Transverse colon (tissue), 4 donors: ENCODE results near the gene CUL2. TPM values are rescaled to one million over a fixed set of nuclear protein-coding genes. Genes with fewer than 3 reads are reported as not detected.

Experiments
- DNase-seq: peaks from one replicate; pipeline ENCODE4 v3.0.0-alpha.2; 2019
- H3K27ac ChIP-seq, 4 donors: fragments of 200-600 bp; sonication (generic); 2 replicates each; pipeline ENCODE4 v1.5.1; 2016 to 2018; ENCODE audit warnings: inconsistent platforms in 4 of 4
- H3K27me3 ChIP-seq: fragments of 200-600 bp; sonication (generic); 2 replicates; pipeline ENCODE4 v1.5.1; 2017; ENCODE audit warnings: inconsistent platforms
- H3K36me3 ChIP-seq, 4 donors: fragments of 200-600 bp; sonication (generic); 2 replicates each; pipeline ENCODE4 v1.5.1; 2017 to 2019; ENCODE audit warnings: inconsistent platforms in 4 of 4
- H3K4me1 ChIP-seq, 4 donors: fragments of 200-600 bp; sonication (generic); 2 replicates each; pipeline ENCODE4 v1.5.1; 2017 to 2020; ENCODE audit warnings: inconsistent platforms in 4 of 4
- H3K4me3 ChIP-seq, 4 donors: fragments of 200-600 bp; sonication (generic); 1 replicate in 1 of 4; 2 replicates in 3 of 4; pipeline versions ENCODE4 v1.5.1 to v1.6.1; 2017 to 2019; ENCODE audit warnings: inconsistent platforms in 4 of 4
- H3K9me3 ChIP-seq, 2 donors: fragments of 200-600 bp; sonication (generic); 2 replicates each; pipeline ENCODE4 v1.5.1; 2017 to 2019; ENCODE audit warnings: inconsistent platforms in 2 of 2
- CTCF ChIP-seq, 5 experiments: fragments of 200-600 bp in 3 of 5; fragments of 450-650 bp in 2 of 5; sonication (generic) in 3 of 5; IDR thresholded peaks; 1 replicate in 2 of 5; 2 replicates in 3 of 5; pipeline ENCODE4 v1.5.1; 2016 to 2017; ENCODE audit warnings: antibody characterized with exemption in 5 of 5, inconsistent platforms in 3 of 5, mild to moderate bottlenecking in 2 of 5, moderate library complexity in 1 of 5
- EP300 ChIP-seq: sonication (generic); formaldehyde crosslinking; IDR thresholded peaks from one replicate; pipeline ENCODE4 v1.6.1; 2017; ENCODE audit warnings: antibody characterized with exemption, low read depth
- POLR2A ChIP-seq: fragments of 450-650 bp; IDR thresholded peaks from one replicate; pipeline ENCODE4 v1.6.1; 2016; ENCODE audit warnings: antibody characterized with exemption, mild to moderate bottlenecking, moderate library complexity
- POLR2AphosphoS5 ChIP-seq, 3 donors: sonication (generic); formaldehyde crosslinking; IDR thresholded peaks; one replicate each; pipeline ENCODE4 v1.6.1; 2016; ENCODE audit warnings: antibody characterized with exemption in 3 of 3
- WGBS, 2 donors: methylation state at CpG; one replicate each; pipeline ENCODE4 v1.1.5; 2018; ENCODE audit warnings: low coverage in 1 of 2; 5-methylcytosine and 5-hydroxymethylcytosine counted together
- in situ Hi-C, 4 donors: fragments of 200-750 bp; cut with MboI; loops; one replicate each; pipeline versions ENCODE4 v1.15.0 to v1.15.1; 2017; ENCODE audit warnings: low sequenced_read_pairs in 3 of 4, low pct_ligation_motif_present in 1 of 4, low pct_unique_long_range_greater_than_20kb in 1 of 4
- intact Hi-C: fragments of 100-400 bp; cut with DNase I; formaldehyde crosslinking; loops from one replicate; pipeline ENCODE4 v1.15.1; 2023; ENCODE audit warnings: low total_unique reads
- total RNA-seq, 4 donors: library from RNA; depleted of rRNA; stranded (reverse); fragments of >200 nt; gene quantifications; one replicate each; pipeline ENCODE4 v1.1.0, GENCODE V29; 2016

Gene CUL2
- total RNA-seq, 4 donors from 2014 or later = 6.0 to 15.4 (median 11.5) TPM

GRCh38 chr10:35070521-35070920 is 19.6 kb downstream of the CUL2 start:
- H3K36me3 ChIP-seq = peaks cover 0 to 15% (median 5%) of the 10 kb centered on the region in 4 donors
- 83 to 92% methylated on average over 3 of the region's 3 CpGs for WGBS, 2 donors
- no peaks in the 10 kb centered on the region for H3K4me1 ChIP-seq
- H3K4me3 ChIP-seq = no peak overlapping the region
- H3K27me3 ChIP-seq = no peaks in the 10 kb centered on the region
- TF ChIP-seq CTCF (IDR thresholded peaks at IDR 0.05) (no peak), POLR2A (no peak), EP300 (no peak), POLR2AphosphoS5 (IDR thresholded peaks at IDR 0.05) (no peak)
- in situ Hi-C loops (no loop called here), intact Hi-C loops (no loop called here)
- no peak for DNase-seq
- H3K27ac ChIP-seq = no peak overlapping the region
- no peaks in the 10 kb centered on the region for H3K9me3 ChIP-seq

GRCh38 chr10:35063837-35064454 is 26.2 kb downstream of the CUL2 start:
- WGBS, 2 donors = 99 to 100% methylated on average over 3 of the region's 3 CpGs
- Histone ChIP-seq H3K4me3 (no peak overlapping the region), H3K36me3 (peaks cover 0 to 48% (median 15%) of the 10 kb centered on the region in 4 donors), H3K4me1 (no peaks in the 10 kb centered on the region), H3K27me3 (no peaks in the 10 kb centered on the region), H3K27ac (no peak overlapping the region), H3K9me3 (no peaks in the 10 kb centered on the region)
- in situ Hi-C loops = no loop called here
- TF ChIP-seq EP300 = no peak
- no peak for TF ChIP-seq POLR2A
- TF ChIP-seq POLR2AphosphoS5 (IDR thresholded peaks at IDR 0.05) = no peak
- no peak for TF ChIP-seq CTCF (IDR thresholded peaks at IDR 0.05)
- intact Hi-C loops = no loop called here
- DNase-seq = no peak

- DNase-seq = no peak
- intact Hi-C loops (no loop called here), in situ Hi-C loops (no loop called here)
- H3K27me3 ChIP-seq = no peaks in the 10 kb centered on the region
- TF ChIP-seq EP300 = no peak
- no peak for TF ChIP-seq POLR2AphosphoS5 (IDR thresholded peaks at IDR 0.05)
- no peak for TF ChIP-seq POLR2A
- no peak for TF ChIP-seq CTCF (IDR thresholded peaks at IDR 0.05)
- no peaks in the 10 kb centered on the region for H3K9me3 ChIP-seq
- no peak overlapping the region for H3K4me3 ChIP-seq
- H3K36me3 ChIP-seq = peaks cover 0 to 29% (median 12%) of the 10 kb centered on the region in 4 donors
- no peak overlapping the region for H3K27ac ChIP-seq
- peaks cover 0 to 15% (median 4%) of the 10 kb centered on the region in 4 donors for H3K4me1 ChIP-seq
Measured at GRCh38 chr10:35059481-35059880, 30.7 kb downstream of the CUL2 start.

GRCh38 chr10:35058686-35059085 is 31.5 kb downstream of the CUL2 start:
- TF ChIP-seq POLR2AphosphoS5 (IDR thresholded peaks at IDR 0.05) = no peak
- TF ChIP-seq CTCF (IDR thresholded peaks at IDR 0.05) = no peak
- TF ChIP-seq EP300 = no peak
- no peak for TF ChIP-seq POLR2A
- DNase-seq = no peak
- WGBS, 2 donors = 83 to 87% methylated on average over 1 of the region's 1 CpG
- Histone ChIP-seq H3K9me3 (no peaks in the 10 kb centered on the region), H3K27me3 (no peaks in the 10 kb centered on the region), H3K4me1 (peaks cover 0 to 15% (median 4%) of the 10 kb centered on the region in 4 donors), H3K27ac (no peak overlapping the region), H3K36me3 (peaks cover 0 to 26% (median 11%) of the 10 kb centered on the region in 4 donors), H3K4me3 (no peak overlapping the region)
- in situ Hi-C loops (no loop called here), intact Hi-C loops (no loop called here)
